ENCODE results near the gene EDAR.

The EDAR gene

GRCh38 chr2:108988796-108989713 is at the start of gene EDAR:
Gene EDAR (minus strand): TSS chr2:108989220. CDS start chr2:108931014, 58,206 bp downstream.
- peak; percentile 90 for DNase-seq (ENCODE audit: low spot score)

DNA sequence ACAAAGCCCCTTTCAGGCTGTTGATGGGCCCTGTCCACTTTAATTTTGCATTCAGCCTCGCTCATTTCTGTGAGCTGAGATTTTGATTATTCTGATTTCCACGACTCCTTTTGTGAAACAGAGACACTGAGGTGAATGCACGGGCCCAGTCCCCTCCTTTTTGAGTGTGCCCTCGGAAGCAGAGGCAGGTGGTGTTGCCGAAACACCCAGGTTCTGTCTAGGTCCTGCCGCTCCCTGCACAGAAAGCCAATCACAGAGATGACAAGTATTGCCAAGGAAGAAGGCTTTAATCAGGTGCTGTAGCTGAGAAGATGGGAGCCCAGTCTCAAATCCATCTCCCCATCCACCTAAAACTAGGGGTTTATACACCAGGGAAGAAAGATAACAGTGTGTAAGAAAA is 44.2 kb upstream of the EDAR start:
- DNase-seq (ENCODE audit: low spot score), result no peak

DNA sequence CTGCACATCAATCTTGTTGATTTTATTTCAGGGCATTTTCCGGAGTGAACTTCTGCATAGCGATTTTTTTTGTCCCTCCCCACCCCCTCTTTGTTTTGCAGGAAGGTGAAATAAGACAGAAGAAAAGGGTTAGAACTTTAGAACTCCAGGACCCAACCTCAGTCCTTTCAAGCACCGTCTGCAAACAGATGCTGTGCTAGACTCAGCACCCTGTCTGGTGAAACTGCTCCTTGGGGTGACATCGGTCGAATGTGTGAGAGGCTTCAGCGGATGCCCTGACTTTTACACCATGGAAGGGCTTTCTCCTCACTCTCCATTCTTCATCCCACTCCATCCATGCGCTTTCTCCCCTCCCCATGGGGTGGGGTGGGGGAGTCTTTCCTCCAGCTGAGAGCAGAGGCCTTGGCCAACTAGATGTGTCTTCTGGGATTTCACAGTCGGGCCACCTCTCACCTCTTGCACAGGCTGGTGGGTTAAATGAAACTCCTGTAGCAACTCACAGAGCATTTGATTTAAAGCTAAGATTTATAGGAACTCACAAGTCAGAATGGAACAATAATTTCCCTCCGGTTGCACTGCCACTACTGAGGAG is 43.3 kb upstream of the EDAR start:
- no peak for DNase-seq (ENCODE audit: low spot score)

- peak; percentile 49 for DNase-seq (ENCODE audit: low spot score)
Observed at GRCh38 chr2:109031476-109032228, 42.6 kb upstream of the EDAR start.

DNA sequence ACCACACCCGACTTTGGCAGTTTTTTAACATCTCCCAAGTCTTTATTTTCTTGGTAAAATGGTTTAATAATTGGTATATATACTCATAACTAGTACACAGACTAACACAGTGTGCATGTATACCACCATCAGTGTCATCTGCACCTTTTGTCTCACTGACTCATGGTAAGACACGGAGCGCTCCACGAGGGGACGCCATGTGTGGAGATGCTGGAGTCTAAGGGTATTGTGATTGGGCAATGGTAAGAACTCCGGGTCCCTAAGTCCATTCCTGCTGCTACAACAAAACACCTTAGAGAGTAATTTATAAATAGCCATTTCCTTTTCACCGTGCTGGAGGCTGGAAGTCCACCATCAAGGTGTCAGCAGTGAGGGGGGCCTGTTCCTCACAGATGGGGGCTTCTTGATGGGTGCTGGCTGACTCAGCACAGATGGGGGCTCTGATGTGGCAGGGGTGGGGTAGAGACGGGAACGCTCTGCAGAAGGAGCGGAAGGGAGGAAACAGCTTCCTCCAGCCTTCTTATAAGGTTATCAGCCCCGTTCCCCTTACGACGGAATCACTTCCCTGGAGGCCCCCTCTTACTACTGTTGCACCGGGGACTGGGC is 42.0 kb upstream of the EDAR start:
- DNase-seq (ENCODE audit: low spot score), result no peak

DNA sequence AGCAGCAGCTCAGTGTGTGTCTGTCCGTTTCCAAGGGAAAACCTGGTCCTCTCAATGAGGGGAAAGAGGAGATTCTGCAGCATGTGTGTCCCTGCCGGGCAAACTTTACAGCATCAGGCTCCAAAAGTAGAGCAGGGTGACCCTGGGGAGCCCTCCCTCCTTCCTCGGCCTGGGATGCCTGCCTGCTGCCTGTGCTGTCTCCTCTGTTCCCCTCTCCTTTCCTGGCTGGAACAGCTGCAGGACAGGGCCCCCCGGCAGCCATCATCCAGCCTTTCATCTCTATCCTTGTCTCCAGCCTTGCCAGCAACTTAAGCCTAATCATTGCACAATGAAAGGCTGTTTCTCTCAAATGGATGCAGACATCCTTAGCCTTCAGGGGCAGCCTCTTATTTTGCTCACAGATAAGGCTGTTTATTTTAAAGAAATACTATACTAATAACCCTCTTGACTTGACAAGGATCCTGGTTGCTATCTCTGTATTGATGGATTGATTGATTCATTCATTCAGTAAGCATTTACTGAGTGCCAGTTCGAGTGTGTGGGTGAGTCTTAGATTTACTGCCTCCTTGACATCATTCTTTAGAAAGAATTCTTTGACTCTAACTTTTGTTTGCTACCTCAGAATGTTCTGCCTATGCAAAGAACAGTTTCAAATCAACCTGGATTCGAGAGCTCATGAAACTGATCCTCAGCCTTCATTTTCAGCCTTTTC is 40.6 kb upstream of the EDAR start:
- no peak for DNase-seq (ENCODE audit: low spot score)

DNA sequence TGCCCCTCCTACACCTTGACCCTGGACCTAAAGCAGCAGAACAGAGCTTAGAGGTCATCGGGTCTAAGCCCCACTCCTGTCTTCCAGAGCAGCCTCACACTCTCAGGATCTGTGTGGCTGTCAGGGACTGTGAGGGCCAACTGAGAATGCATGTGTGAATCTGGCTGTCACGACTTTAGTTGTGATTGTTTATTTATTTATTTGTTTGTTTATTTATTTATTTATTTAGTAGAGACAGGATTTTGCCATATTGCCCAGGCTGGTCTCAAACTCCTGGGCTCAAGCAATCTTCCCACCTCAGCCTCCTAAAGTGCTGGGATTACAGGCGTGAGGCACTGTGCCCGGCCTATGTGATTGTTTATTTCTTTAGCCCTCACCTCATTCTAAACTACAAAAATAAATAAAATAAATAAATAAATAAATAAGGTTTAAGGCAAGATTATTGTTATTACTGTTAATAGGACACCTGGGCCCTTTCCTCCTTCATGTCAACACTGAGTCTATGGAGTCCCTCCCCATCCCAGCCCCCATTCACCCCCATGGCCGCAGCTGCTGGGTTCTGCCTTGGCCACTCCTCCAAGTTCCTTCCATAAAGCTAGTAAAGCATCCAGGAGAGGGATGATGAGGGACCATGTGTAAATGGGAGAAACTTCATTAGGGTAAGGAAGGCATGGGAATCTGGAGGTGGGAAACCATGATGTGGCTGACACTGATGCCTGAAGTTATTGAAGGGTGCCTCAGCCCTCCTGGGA is 39.9 kb upstream of the EDAR start:
- no peak for DNase-seq (ENCODE audit: low spot score)

DNA sequence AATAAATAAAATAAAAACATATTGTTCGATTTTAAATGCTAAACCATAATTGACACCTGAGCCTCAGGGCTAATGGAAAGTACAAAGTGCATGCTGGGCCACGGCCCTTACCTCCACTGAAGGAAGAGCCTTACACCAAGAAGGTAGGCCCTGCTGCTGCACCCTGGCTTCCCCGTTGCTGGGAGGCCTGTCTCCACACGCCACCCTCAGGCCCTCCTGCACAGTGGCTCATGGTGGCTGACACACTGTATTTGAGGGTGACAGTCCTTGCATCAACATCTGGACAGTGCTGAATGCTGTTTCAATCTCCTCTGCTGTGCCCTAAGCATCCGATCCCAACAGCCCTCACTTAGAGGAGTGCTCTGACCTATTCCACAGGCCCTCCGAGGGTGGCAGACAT is 39.3 kb upstream of the EDAR start:
- no peak for DNase-seq (ENCODE audit: low spot score)

DNA sequence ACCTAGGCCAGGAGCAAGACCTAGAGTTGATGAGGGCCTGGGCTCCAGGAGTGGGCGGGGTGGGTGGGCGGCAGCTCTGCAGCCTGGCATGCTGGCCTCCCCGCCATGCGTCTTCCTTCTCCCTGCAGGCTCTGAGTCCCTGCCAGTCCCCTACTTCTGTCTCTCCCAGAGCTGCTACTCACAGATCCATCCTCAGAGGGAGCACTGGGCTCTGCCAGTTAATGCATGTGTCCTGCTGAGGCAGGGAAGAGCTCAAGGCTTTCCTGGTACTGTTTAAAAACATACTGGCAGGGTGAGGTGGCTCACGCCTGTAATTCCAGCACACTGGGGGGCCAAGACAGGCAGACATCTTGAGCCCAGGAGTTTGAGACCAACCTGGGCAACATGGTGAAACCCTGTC is 38.7 kb upstream of the EDAR start:
- no peak for DNase-seq (ENCODE audit: low spot score)

GRCh38 chr2:109024477-109024876 is 35.5 kb upstream of the EDAR start:
- no peak for DNase-seq (ENCODE audit: low spot score)

DNA sequence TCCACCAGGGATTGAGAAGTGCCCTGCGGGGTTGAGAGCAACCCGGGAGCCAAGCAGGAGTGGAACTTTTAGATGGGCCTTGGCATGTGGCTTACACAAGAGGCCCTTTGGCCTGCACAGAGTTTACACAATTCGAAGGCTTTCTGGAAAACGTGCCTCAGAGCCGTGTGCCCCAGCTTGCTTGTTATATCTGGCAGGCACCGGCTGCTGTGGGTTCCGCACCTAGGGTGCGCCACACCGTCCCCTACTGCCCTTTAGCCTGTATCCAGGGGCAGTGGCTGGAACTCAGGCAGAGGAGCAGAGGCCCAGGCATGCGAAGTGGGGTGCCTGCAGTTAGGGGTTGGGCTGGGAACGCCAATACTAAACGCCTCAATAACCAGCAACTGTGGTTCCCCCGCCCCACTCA is 32.9 kb upstream of the EDAR start:
- DNase-seq (ENCODE audit: low spot score), result no peak

DNA sequence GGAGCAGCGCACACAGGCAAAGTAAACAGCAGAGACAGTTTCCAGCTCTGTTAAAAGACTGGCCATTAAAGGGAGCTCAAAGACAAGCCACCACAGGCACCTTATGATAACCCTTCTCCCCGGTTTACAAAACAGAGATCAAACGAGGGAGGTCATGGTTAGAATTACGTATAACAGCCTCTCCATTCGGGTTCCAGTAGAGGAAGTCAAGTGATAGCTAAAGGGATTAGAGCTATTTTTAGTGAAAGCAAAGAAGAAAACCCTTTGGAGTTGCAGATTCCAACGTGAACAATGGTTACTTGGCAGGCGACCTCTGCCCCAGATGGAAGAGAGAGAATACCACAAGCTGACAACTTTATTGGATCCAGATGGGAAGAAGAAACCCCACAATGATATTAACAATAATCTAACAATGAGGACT is 31.2 kb upstream of the EDAR start:
- peak; percentile 24 for DNase-seq (ENCODE audit: low spot score)

DNA sequence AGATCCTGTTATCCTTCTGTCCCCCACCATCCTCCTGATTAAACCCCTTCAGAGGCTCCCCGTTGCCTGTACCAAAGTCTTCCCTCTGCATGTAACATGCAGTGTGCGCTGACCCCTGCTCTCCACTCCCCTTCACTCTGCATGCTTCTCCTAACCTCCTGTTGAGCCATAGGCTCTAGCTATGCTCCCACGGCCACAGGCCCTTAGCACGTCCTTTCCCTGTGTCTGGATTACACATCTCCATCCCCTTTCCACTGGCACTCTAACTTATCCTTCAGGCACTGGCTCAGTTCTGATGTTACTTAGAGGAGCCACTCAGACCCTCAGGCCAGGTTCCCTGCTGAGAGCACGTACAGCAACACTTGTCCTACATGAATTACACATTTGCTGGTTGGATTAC is 29.4 kb upstream of the EDAR start:
- DNase-seq (ENCODE audit: low spot score), result no peak

DNA sequence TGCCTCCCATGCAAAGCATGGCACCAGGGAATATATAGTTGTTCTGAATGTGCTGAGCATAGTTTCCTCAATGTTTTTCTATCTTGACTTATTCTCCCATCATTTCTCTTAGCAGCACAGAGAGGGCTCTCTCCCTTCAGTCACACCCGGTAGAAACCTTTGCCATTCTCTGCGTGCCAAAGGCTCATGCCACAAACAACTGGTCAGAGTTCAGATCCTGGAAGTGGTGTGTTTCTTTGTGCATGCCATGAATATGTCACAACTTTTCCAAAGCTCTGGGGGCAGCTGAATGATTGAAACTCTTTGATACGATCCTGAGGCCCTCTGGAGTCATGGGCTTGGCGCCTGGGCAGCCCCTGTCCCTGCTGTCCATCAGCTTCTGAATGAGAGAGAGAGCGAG is 28.0 kb upstream of the EDAR start:
- DNase-seq (ENCODE audit: low spot score), result no peak

- no peak for DNase-seq (ENCODE audit: low spot score)
Observed at GRCh38 chr2:109016376-109016775, 27.4 kb upstream of the EDAR start.

DNA sequence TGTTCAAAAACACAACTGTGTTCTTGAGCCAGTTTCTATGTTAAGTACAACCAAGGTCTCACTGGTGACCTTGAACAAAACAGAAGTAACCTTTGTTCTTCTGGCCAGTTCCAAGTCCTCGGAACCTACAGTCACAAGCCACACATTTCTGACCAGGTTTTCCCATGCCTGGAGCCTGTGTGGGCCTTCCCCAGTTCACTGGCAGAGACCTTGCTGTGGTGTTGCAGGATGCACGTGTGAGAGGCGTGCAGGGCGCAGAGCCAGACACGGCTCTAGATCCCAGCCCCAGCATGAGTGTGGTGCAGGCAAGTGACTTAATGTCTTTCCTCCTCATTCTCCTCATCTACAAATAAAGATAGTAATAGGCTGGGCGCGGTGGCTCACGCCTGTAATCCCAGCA is 25.5 kb upstream of the EDAR start:
- no peak for DNase-seq (ENCODE audit: low spot score)

GRCh38 chr2:109013051-109013450 is 24.0 kb upstream of the EDAR start:
- DNase-seq (ENCODE audit: low spot score), result no peak

GRCh38 chr2:109009920-109010610 is 21.0 kb upstream of the EDAR start:
- no peak for DNase-seq (ENCODE audit: low spot score)

DNA sequence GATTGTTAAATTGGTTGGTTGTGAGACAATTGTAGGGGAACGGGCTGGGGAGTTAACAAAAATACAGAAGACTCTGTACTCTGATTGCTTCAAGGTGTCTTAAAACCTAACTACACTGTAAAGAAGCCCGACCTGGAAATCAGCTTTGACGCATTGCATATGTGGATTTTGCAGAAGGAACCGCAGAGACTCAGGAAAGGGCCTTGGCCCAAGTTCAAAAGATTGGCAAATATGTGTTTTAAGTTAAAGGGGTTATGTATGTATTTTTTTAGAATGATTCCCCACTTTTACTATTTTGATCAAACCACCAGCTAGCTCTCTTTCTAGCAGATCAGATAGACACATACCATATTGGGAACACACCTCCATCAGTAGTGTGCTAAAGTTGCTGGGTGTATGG is 18.0 kb upstream of the EDAR start:
- DNase-seq (ENCODE audit: low spot score), result no peak

DNA sequence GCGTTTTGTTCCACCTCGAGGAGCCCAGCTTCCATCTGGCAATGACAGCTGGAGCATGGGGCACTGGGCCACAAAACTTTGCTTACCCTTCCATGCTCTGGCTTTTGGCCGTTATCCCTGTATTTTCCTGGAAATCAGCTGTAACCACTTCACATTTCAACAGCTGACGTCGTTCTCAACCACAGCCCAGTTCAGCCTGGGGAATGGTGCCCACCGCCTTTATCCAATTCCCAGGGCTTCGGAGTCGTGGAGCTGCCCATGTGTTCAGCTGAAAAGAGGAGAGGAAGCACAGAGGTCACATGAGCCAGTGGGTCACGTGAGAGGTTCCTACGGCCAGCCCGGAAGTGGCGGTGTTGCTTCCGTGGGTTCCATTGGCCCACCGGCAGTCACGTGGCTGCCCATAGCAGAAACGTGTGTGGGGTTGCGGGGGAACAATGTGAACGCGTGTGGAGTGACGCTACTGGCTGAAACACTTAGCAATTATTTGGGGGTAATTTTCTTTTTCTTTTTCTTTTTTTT is 16.7 kb upstream of the EDAR start:
- DNase-seq (ENCODE audit: low spot score), result no peak
